DOHH2 (cell line): Measurements from ENCODE around the gene DPYD.

Experiments
- H3F3A ChIP-seq: fragments of 200-600 bp; sonication (generic), shearing (Covaris generic); 2 replicates; pipeline ENCODE4 v1.6.0; 2016; ENCODE audit warnings: antibody characterized with exemption, mild to moderate bottlenecking; ENCODE audit not compliant: control insufficient read depth, insufficient read depth
- H3K27ac ChIP-seq: fragments of 200-600 bp; sonication (generic); 2 replicates; pipeline ENCODE4 v1.5.1; 2014; ENCODE audit warnings: low read depth, mild to moderate bottlenecking, low read length, moderate library complexity
- H3K27me3 ChIP-seq: fragments of 200-600 bp; sonication (generic); 2 replicates; pipeline ENCODE4 v1.6.1; 2014; ENCODE audit warnings: mild to moderate bottlenecking, low read length, mixed read lengths; ENCODE audit not compliant: control insufficient read depth
- H3K36me3 ChIP-seq: fragments of 200-600 bp; sonication (generic); 2 replicates; pipeline ENCODE4 v1.6.1; 2014; ENCODE audit warnings: mild to moderate bottlenecking, low read length, moderate library complexity, mixed read lengths; ENCODE audit not compliant: control insufficient read depth
- H3K4me1 ChIP-seq: fragments of 200-600 bp; sonication (generic); 2 replicates; pipeline ENCODE4 v1.6.1; 2014; ENCODE audit warnings: mild to moderate bottlenecking, low read length, mixed read lengths; ENCODE audit not compliant: control insufficient read depth
- H3K4me2 ChIP-seq: fragments of 200-600 bp; sonication (generic); 2 replicates; pipeline ENCODE4 v1.6.0; 2014; ENCODE audit warnings: mild to moderate bottlenecking, low read length, moderate library complexity
- H3K4me3 ChIP-seq: fragments of 200-600 bp; sonication (generic); 2 replicates; pipeline ENCODE4 v1.5.1; 2014; ENCODE audit warnings: mild to moderate bottlenecking, low read length, mixed read lengths
- H3K79me2 ChIP-seq: fragments of 200-600 bp; sonication (generic); 2 replicates; pipeline ENCODE4 v1.6.1; 2014; ENCODE audit warnings: mild to moderate bottlenecking, low read length, mixed read lengths; ENCODE audit not compliant: control insufficient read depth
- H3K9me2 ChIP-seq: fragments of 200-600 bp; sonication (generic); replicated peaks from 2 replicates; pipeline ENCODE4 v1.6.1; 2014; ENCODE audit warnings: mild to moderate bottlenecking, low read length, mixed read lengths; ENCODE audit not compliant: control insufficient read depth
- H3K9me3 ChIP-seq: fragments of 200-600 bp; sonication (generic); 2 replicates; pipeline ENCODE4 v1.6.1; 2014; ENCODE audit warnings: antibody characterized with exemption, low read length, mixed read lengths; ENCODE audit not compliant: control insufficient read depth, insufficient read depth
- H4K20me1 ChIP-seq: fragments of 200-600 bp; sonication (generic); 2 replicates; pipeline ENCODE4 v1.6.0; 2014; ENCODE audit warnings: low read depth, mild to moderate bottlenecking, antibody characterized with exemption, low read length, moderate library complexity; ENCODE audit not compliant: control insufficient read depth, insufficient read depth
- EZH2phosphoT487 ChIP-seq: fragments of 200-600 bp; sonication (generic); IDR thresholded peaks from 2 replicates; pipeline ENCODE4 v1.6.1; 2017; ENCODE audit warnings: borderline replicate concordance, mild to moderate bottlenecking, antibody characterized with exemption, low read length, moderate library complexity, mixed read lengths
- TF ChIP-seq, protein P1 (sequence below): fragments of 200-600 bp; sonication (generic); IDR thresholded peaks from one replicate; pipeline ENCODE4 v1.5.1; 2014; ENCODE audit warnings: antibody characterized with exemption, mild to moderate bottlenecking, low read depth, low read length; ENCODE audit not compliant: poor library complexity, severe bottlenecking

DPYD gene

GRCh38 chr1:97297611-97298010, 623.2 kb downstream of the DPYD start:
- no peak for TF ChIP-seq EZH2phosphoT487
- TF ChIP-seq, protein P1, sequence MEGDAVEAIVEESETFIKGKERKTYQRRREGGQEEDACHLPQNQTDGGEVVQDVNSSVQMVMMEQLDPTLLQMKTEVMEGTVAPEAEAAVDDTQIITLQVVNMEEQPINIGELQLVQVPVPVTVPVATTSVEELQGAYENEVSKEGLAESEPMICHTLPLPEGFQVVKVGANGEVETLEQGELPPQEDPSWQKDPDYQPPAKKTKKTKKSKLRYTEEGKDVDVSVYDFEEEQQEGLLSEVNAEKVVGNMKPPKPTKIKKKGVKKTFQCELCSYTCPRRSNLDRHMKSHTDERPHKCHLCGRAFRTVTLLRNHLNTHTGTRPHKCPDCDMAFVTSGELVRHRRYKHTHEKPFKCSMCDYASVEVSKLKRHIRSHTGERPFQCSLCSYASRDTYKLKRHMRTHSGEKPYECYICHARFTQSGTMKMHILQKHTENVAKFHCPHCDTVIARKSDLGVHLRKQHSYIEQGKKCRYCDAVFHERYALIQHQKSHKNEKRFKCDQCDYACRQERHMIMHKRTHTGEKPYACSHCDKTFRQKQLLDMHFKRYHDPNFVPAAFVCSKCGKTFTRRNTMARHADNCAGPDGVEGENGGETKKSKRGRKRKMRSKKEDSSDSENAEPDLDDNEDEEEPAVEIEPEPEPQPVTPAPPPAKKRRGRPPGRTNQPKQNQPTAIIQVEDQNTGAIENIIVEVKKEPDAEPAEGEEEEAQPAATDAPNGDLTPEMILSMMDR = no peak
- Histone ChIP-seq H4K20me1 (no peaks in the 10 kb centered on the region), H3K9me2 (no peaks in the 10 kb centered on the region), H3K36me3 (no peaks in the 10 kb centered on the region), H3K27me3 (no peaks in the 10 kb centered on the region), H3K27ac (no peak overlapping the region), H3K4me1 (no peaks in the 10 kb centered on the region), H3K9me3 (no peaks in the 10 kb centered on the region), H3K4me3 (no peak overlapping the region), H3K79me2 (no peaks in the 10 kb centered on the region), H3F3A (no peaks in the 10 kb centered on the region), H3K4me2 (no peak overlapping the region)

DNA sequence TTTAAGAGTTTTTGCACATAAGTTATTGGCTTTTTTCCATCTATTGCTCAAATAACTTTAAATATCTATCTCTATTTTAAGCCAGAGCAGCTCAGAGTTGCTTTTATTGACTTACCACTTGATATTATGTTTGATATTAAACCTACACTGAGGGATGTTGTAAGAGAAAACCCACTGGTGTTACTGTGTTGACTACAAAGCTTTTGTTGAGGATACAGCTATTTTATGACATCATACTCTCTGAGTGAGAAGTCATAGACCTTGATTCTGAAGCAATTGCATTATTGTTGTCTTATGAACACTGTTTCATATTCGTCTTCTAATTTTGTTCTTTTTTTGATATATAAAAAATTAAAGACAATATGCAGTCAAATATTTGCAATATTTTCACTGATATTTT, 638.9 kb downstream of the DPYD start:
- Histone ChIP-seq H4K20me1 (no peaks in the 10 kb centered on the region), H3K9me2 (no peaks in the 10 kb centered on the region)
- TF ChIP-seq EZH2phosphoT487 = no peak
- TF ChIP-seq, protein P1 = no peak

GRCh38 chr1:97277891-97278654, 642.8 kb downstream of the DPYD start:
- Histone ChIP-seq H4K20me1 (no peaks in the 10 kb centered on the region), H3K9me2 (no peaks in the 10 kb centered on the region), H3K36me3 (no peaks in the 10 kb centered on the region), H3F3A (no peaks in the 10 kb centered on the region), H3K27me3 (no peaks in the 10 kb centered on the region), H3K9me3 (no peaks in the 10 kb centered on the region), H3K4me3 (no peak overlapping the region), H3K79me2 (no peaks in the 10 kb centered on the region), H3K4me1 (no peaks in the 10 kb centered on the region), H3K4me2 (no peak overlapping the region), H3K27ac (no peak overlapping the region)
- no peak for TF ChIP-seq EZH2phosphoT487
- TF ChIP-seq, protein P1 = no peak

More for the DNA sequence above, 638.9 kb downstream of the DPYD start:
- Histone ChIP-seq H3K4me1 (no peaks in the 10 kb centered on the region), H3K27me3 (no peaks in the 10 kb centered on the region), H3K79me2 (no peaks in the 10 kb centered on the region), H3K27ac (no peak overlapping the region), H3K36me3 (no peaks in the 10 kb centered on the region), H3K4me3 (no peak overlapping the region), H3K4me2 (no peak overlapping the region), H3K9me3 (no peaks in the 10 kb centered on the region), H3F3A (no peaks in the 10 kb centered on the region)
